ENCODE results near the gene FBLN1. TPM values are rescaled to one million over a fixed set of nuclear protein-coding genes. Genes with fewer than 3 reads are reported as not detected.
"Not testable (repeated sequence)": the region's sequence is repeated elsewhere in the genome, so short reads cannot be mapped to it uniquely, and the experiment has no call there.

Gene FBLN1
- polyA plus RNA-seq, 1 experiment: 1,033 TPM

DNA sequence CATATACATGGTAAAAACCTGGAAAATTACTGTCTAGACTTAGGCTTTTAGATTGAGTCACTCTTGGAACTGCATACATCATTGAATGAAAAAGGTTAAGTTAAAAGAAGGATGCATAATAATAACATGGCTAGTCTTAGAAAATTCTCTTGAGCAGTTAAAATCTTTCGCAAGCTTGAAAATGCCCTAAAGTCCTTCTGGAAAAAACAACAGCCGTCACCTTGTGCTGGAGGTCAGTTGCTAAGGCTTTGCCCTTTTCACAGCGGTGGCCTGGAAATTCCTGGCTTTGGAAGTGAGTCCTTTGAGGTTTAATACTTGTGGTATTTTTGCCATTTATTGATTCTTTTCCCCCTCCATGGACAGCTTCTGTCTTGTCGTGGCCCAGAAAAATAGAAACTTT lies 17.4 kb upstream of the FBLN1 start:
- H3K4me3 ChIP-seq (ENCODE audit: low read depth, low read length): no peak overlapping the region
- POLR2A ChIA-PET: interaction anchor here (1.0 kb wide), 1 partner anchor 8 kb away, joined by 3 read pairs; no protein-coding TSS in a partner anchor
- H3K36me3 ChIP-seq (ENCODE audit: control insufficient read depth, insufficient read depth, low read length): no peaks in the 10 kb centered on the region
- no peaks in the 10 kb centered on the region for H3K27me3 ChIP-seq (ENCODE audit: control insufficient read depth, insufficient read depth, low read length)
- CTCF ChIA-PET: interaction anchor here (0.7 to 1.4 kb wide), 2 partner anchors 43 to 64 kb away, joined by 3 to 4 read pairs; no protein-coding TSS in a partner anchor
- DNase-seq (ENCODE audit: low read depth): no peak
- no peak for TF ChIP-seq CTCF (IDR thresholded peaks at IDR 0.05; ENCODE audit: insufficient read depth, low read depth, low read length)

DNA sequence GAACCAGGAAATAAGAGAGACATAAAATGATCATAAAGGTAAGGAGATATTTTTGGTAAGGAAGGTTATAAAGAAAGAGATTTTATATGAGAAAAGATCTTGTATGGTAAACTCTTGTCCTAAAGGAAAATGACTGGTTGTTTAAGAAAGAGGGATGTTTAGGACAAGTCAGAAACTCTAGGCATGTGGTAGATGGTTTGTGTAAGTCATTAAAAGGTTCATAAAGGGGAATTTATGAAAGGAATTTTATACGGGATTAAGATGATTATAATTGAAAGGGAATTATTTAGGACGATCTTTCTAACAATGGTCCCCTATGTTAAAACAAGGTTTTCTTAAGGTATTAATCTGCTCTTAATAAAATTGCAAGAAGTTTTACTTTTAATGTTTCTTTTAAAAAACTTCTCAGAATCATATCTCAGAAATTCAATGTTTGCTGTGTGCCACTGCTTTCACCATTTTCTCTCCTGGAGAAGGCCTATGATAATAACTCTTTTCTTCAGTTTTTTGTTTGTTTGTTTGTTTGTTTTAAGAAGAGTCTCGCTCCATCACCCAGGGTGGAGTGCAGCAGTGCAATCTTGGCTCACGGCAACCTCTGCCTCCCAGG lies 13.8 kb upstream of the FBLN1 start:
- TF ChIP-seq CTCF (IDR thresholded peaks at IDR 0.05; ENCODE audit: insufficient read depth, low read depth, low read length): no peak
- ChIA-PET POLR2A (no interaction called here), CTCF (no interaction called here)
- no peak for DNase-seq (ENCODE audit: low read depth)
- Histone ChIP-seq H3K27me3 (ENCODE audit: control insufficient read depth, insufficient read depth, low read length) (no peaks in the 10 kb centered on the region), H3K36me3 (ENCODE audit: control insufficient read depth, insufficient read depth, low read length) (no peaks in the 10 kb centered on the region), H3K4me3 (ENCODE audit: low read depth, low read length) (no peak overlapping the region)

DNA sequence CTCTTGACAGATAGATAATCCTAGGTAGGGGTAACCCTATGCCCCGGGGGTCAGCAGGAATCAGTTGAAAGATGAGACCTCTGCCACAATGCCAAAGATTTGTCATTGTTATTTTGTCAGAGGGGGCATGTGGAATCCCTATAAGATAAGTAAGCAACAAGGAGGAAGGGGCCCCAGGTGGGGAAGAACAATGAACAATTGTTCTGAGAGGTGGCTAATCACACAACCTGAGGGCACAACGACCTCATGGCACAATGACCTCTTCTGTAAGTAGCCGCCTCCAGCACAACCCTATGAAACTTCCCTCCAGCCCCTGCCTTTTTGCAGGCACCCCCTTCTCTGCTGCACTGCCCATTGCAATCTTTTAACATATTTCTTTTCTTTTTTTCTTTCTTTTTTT lies 11.8 kb upstream of the FBLN1 start:
- POLR2A ChIA-PET: no interaction called here

DNA sequence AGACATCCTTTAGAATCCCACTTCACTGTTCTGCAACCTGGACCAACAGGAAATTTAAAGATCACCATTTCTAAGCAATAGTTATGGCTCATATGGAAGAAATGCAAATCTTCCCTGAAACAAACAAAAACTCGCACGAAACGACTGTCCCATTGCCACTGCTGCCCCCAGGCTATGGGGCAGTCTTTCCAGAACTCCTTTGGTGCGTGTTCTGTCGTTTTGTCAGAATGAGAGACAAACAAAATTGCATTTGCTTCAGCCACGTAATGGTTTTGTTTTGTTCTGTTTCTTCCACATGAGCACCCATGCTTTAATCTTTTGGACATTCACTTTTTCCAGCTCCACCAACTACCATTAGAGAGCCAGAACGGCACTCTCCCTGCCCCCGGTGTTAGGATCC lies 10.8 kb upstream of the FBLN1 start:
- DNase-seq (ENCODE audit: low read depth): no peak
- no peak overlapping the region for H3K4me3 ChIP-seq (ENCODE audit: low read depth, low read length)
- POLR2A ChIA-PET: no interaction called here
- TF ChIP-seq CTCF (IDR thresholded peaks at IDR 0.05; ENCODE audit: insufficient read depth, low read depth, low read length): no peak
- CTCF ChIA-PET: interaction anchor here (0.9 to 1.1 kb wide), 2 partner anchors 10 to 57 kb away, joined by 3 read pairs; no protein-coding TSS in a partner anchor
- H3K36me3 ChIP-seq (ENCODE audit: control insufficient read depth, insufficient read depth, low read length): no peaks in the 10 kb centered on the region
- H3K27me3 ChIP-seq (ENCODE audit: control insufficient read depth, insufficient read depth, low read length): no peaks in the 10 kb centered on the region

More for the DNA sequence above, 11.8 kb upstream of the FBLN1 start:
- TF ChIP-seq CTCF (IDR thresholded peaks at IDR 0.05; ENCODE audit: insufficient read depth, low read depth, low read length): no peak
- Histone ChIP-seq H3K36me3 (ENCODE audit: control insufficient read depth, insufficient read depth, low read length) (no peaks in the 10 kb centered on the region), H3K27me3 (ENCODE audit: control insufficient read depth, insufficient read depth, low read length) (no peaks in the 10 kb centered on the region), H3K4me3 (ENCODE audit: low read depth, low read length) (no peak overlapping the region)
- CTCF ChIA-PET: no interaction called here
- DNase-seq (ENCODE audit: low read depth): no peak

DNA sequence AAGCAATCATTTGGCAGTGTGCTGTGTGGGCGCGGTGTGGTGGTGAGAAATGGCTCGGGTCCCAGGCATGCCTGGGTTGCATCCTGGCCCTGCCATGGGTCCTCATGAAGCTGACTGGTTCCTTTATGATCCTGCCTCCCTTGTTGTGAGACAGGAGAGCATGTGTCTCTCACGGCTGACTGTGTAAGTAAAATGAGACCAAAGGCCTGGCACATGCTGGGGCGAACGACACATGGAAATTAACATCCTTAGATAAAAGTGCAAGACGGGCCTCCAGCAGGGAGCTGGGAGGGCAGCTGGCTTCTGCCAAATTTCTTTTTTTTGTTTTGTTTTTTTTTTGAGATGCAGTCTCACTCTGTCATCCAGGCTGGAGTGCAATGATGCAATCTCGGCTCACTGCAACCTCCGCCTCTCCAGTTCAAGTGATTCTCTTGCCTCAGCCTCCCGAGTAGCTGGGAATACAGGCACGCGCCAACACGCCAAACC lies 9.4 kb upstream of the FBLN1 start:
- no peaks in the 10 kb centered on the region for H3K36me3 ChIP-seq (ENCODE audit: control insufficient read depth, insufficient read depth, low read length)
- CTCF ChIA-PET: interaction anchor here (1.2 to 1.4 kb wide), 2 partner anchors 11 to 52 kb away, joined by 3 read pairs; no protein-coding TSS in a partner anchor
- POLR2A ChIA-PET: interaction anchor here (0.6 to 1.0 kb wide), 2 partner anchors 9 to 50 kb away, joined by 3 to 4 read pairs; no protein-coding TSS in a partner anchor
- H3K4me3 ChIP-seq (ENCODE audit: low read depth, low read length): no peak overlapping the region
- DNase-seq (ENCODE audit: low read depth): peak; percentile 47
- TF ChIP-seq CTCF (IDR thresholded peaks at IDR 0.05; ENCODE audit: insufficient read depth, low read depth, low read length): no peak
- no peaks in the 10 kb centered on the region for H3K27me3 ChIP-seq (ENCODE audit: control insufficient read depth, insufficient read depth, low read length)

DNA sequence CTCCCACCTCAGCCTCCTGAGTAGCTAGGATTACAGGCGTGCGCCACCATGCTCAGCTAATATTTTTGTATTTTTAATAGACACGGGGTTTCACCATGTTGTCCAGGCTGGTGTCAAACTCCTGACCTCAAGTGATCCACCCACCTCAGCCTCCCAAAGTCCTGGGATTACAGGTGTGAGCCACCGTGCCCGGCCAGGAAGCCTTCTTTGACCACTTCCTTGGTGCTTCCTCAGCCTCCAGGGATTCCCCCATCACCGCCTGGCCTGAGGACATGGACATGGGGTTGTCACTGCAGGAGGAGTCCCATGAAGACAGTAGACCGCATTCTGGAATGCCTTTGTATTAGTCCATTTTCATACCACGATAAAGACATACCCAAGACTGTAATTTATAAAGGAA lies 8.4 kb upstream of the FBLN1 start:
- H3K4me3 ChIP-seq (ENCODE audit: low read depth, low read length); DNase-seq (ENCODE audit: low read depth); H3K27me3 ChIP-seq (ENCODE audit: control insufficient read depth, insufficient read depth, low read length); H3K36me3 ChIP-seq (ENCODE audit: control insufficient read depth, insufficient read depth, low read length): not testable (repeated sequence)
- ChIA-PET CTCF (interaction anchor here (1.2 kb wide), 1 partner anchor 53 kb away, joined by 3 read pairs; no protein-coding TSS in a partner anchor), POLR2A (interaction anchor here (0.6 kb wide), 1 partner anchor 10 kb away, joined by 20 read pairs; no protein-coding TSS in a partner anchor)

DNA sequence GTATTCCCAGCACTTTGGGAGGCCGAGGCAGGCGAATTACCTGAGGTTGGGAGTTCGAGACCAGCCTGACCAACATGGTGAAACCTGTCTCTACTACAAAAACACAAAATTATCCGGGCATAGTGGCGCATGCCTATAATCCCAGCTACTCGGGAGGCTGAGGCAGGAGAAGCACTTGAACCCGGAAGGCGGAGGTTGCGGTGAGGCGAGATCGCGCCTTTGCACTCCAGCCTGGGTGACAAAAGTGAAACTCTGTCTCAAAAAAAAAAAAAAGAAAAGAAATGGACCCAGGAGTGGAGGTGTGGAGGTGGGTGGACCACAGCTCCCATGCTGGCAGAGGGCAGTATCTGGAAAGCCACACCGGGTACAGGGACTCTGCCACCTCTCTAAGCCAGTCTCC lies 7.1 kb upstream of the FBLN1 start:
- POLR2A ChIA-PET; H3K4me3 ChIP-seq (ENCODE audit: low read depth, low read length); H3K36me3 ChIP-seq (ENCODE audit: control insufficient read depth, insufficient read depth, low read length); DNase-seq (ENCODE audit: low read depth); H3K27me3 ChIP-seq (ENCODE audit: control insufficient read depth, insufficient read depth, low read length): not testable (repeated sequence)
- CTCF ChIA-PET: interaction anchor here (0.7 kb wide), 1 partner anchor 8 kb away, joined by 3 read pairs; no protein-coding TSS in a partner anchor

Measured in BJ (cell line).